IMR-90 (cell line): ENCODE measurements around the gene TLCD5.

Source experiments
- BHLHE40 ChIP-seq: fragments of 150-350 bp; IDR thresholded peaks from 2 replicates; pipeline ENCODE4 v1.6.1; 2016; ENCODE audit warnings: mild to moderate bottlenecking, low read depth, low read length
- CEBPB ChIP-seq: IDR thresholded peaks from 2 replicates; pipeline ENCODE4 v1.6.1; 2012; ENCODE audit warnings: low read depth, low read length, improper control_type of control experiment
- FOS ChIP-seq: fragments of 150-350 bp; IDR thresholded peaks from 2 replicates; pipeline ENCODE4 v1.6.1; 2016; ENCODE audit warnings: low read depth, low read length
- MAFK ChIP-seq: IDR thresholded peaks from 2 replicates; pipeline ENCODE4 v1.6.1; 2012; ENCODE audit warnings: low read depth, low read length, improper control_type of control experiment
- MAZ ChIP-seq: IDR thresholded peaks from 2 replicates; pipeline ENCODE4 v1.6.1; 2012; ENCODE audit warnings: low read depth, mild to moderate bottlenecking, low read length, improper control_type of control experiment, moderate library complexity, borderline replicate concordance
- NFE2L2 ChIP-seq: fragments of 150-350 bp; IDR thresholded peaks from 2 replicates; pipeline ENCODE4 v1.6.1; 2016; ENCODE audit warnings: low read depth, mild to moderate bottlenecking, low read length
- POLR2A ChIP-seq: IDR thresholded peaks from 2 replicates; pipeline ENCODE4 v1.6.1; 2012; ENCODE audit warnings: mild to moderate bottlenecking, low read depth, low read length
- RAD21 ChIP-seq: IDR thresholded peaks from 2 replicates; pipeline ENCODE4 v1.6.1; 2012; ENCODE audit warnings: low read length, improper control_type of control experiment
- RCOR1 ChIP-seq: IDR thresholded peaks from 2 replicates; pipeline ENCODE4 v1.6.1; 2012; ENCODE audit warnings: mild to moderate bottlenecking, low read length, improper control_type of control experiment; ENCODE audit not compliant: insufficient replicate concordance
- RFX5 ChIP-seq: IDR thresholded peaks from 2 replicates; pipeline ENCODE4 v1.8.0; 2012; ENCODE audit warnings: low read depth, mild to moderate bottlenecking, low read length, moderate library complexity
- SMC3 ChIP-seq: fragments of 150-350 bp; IDR thresholded peaks from 2 replicates; pipeline ENCODE4 v1.6.1; 2016; ENCODE audit warnings: low read depth, mild to moderate bottlenecking, antibody characterized with exemption, low read length, moderate library complexity
- TF ChIP-seq, protein P1 (sequence below): conservative IDR thresholded peaks from 2 replicates; pipeline ENCODE4 v1.5.1; 2012; ENCODE audit warnings: mild to moderate bottlenecking, low read depth, low read length, improper control_type of control experiment
- TF ChIP-seq, protein P2 (sequence below): fragments of 150-350 bp; IDR thresholded peaks from 2 replicates; pipeline ENCODE4 v1.6.1; 2016; ENCODE audit warnings: low read depth, mild to moderate bottlenecking, low read length, moderate library complexity, borderline replicate concordance
- TF ChIP-seq, protein P3 (sequence below): fragments of 150-350 bp; IDR thresholded peaks from 2 replicates; pipeline ENCODE4 v1.6.1; 2017; ENCODE audit warnings: mild to moderate bottlenecking, antibody characterized with exemption, low read length, low read depth

DNA sequence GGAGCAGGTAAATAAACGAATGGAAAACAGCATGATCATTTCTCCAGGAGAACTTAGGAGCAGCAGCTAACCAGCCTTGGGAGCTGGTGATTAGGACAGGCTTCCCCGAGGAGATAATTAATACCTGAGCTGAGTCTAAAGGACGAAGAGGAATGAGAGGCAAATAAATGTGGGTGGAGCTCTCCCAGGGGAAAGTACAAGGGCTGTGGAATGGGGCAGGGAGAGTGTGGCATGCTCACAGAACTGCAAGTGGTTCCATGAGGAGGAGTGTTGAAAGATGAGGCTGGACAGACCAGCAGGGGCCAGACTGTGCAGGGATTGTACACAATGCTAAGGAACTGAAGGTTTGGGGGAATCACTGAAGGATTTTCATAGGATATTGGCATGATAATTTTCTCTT, 14.2 kb upstream of the TLCD5 start:
- TF ChIP-seq, protein P1, sequence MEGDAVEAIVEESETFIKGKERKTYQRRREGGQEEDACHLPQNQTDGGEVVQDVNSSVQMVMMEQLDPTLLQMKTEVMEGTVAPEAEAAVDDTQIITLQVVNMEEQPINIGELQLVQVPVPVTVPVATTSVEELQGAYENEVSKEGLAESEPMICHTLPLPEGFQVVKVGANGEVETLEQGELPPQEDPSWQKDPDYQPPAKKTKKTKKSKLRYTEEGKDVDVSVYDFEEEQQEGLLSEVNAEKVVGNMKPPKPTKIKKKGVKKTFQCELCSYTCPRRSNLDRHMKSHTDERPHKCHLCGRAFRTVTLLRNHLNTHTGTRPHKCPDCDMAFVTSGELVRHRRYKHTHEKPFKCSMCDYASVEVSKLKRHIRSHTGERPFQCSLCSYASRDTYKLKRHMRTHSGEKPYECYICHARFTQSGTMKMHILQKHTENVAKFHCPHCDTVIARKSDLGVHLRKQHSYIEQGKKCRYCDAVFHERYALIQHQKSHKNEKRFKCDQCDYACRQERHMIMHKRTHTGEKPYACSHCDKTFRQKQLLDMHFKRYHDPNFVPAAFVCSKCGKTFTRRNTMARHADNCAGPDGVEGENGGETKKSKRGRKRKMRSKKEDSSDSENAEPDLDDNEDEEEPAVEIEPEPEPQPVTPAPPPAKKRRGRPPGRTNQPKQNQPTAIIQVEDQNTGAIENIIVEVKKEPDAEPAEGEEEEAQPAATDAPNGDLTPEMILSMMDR, result no peak
- TF ChIP-seq POLR2A, result no peak
- TF ChIP-seq RCOR1, result no peak
- no peak for TF ChIP-seq CEBPB
- TF ChIP-seq, protein P2, sequence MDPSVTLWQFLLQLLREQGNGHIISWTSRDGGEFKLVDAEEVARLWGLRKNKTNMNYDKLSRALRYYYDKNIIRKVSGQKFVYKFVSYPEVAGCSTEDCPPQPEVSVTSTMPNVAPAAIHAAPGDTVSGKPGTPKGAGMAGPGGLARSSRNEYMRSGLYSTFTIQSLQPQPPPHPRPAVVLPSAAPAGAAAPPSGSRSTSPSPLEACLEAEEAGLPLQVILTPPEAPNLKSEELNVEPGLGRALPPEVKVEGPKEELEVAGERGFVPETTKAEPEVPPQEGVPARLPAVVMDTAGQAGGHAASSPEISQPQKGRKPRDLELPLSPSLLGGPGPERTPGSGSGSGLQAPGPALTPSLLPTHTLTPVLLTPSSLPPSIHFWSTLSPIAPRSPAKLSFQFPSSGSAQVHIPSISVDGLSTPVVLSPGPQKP, result no peak
- no peak for TF ChIP-seq RAD21
- no peak for TF ChIP-seq MAFK
- TF ChIP-seq RFX5, result no peak
- no peak for TF ChIP-seq MAZ
- no peak for TF ChIP-seq SMC3
- TF ChIP-seq NFE2L2, result no peak
- no peak for TF ChIP-seq BHLHE40
- no peak for TF ChIP-seq FOS
- TF ChIP-seq, protein P3, sequence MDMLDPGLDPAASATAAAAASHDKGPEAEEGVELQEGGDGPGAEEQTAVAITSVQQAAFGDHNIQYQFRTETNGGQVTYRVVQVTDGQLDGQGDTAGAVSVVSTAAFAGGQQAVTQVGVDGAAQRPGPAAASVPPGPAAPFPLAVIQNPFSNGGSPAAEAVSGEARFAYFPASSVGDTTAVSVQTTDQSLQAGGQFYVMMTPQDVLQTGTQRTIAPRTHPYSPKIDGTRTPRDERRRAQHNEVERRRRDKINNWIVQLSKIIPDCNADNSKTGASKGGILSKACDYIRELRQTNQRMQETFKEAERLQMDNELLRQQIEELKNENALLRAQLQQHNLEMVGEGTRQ, result no peak
